Prostate gland (tissue), 2 donors: ENCODE measurements around the gene VSIR.

Source experiments
- CTCF ChIP-seq, 4 experiments: fragments of 200-600 bp in 2 of 4; fragments of 450-650 bp in 2 of 4; sonication (generic) in 2 of 4; IDR thresholded peaks; 1 replicate in 3 of 4; 2 replicates in 1 of 4; pipeline ENCODE4 v1.5.1; 2016 to 2019; ENCODE audit warnings: antibody characterized with exemption in 4 of 4, mild to moderate bottlenecking in 2 of 4, moderate library complexity in 2 of 4
- POLR2A ChIP-seq: fragments of 450-650 bp; IDR thresholded peaks from one replicate; pipeline ENCODE4 v1.6.1; 2016; ENCODE audit warnings: antibody characterized with exemption, mild to moderate bottlenecking
- POLR2AphosphoS5 ChIP-seq: sonication (generic); formaldehyde crosslinking; IDR thresholded peaks from one replicate; pipeline ENCODE4 v1.6.1; 2017; ENCODE audit warnings: antibody characterized with exemption

- TF ChIP-seq CTCF (IDR thresholded peaks at IDR 0.05) = no peak
- no peak for TF ChIP-seq POLR2A
- TF ChIP-seq POLR2AphosphoS5 = no peak
Measured at GRCh38 chr10:71799112-71799511, 25.8 kb upstream of the VSIR start.
